Stimulated activated effector memory CD8-positive, alpha-beta T cell treated with anti-CD3 and anti-CD28 coated beads, Interleukin-12 subunit alpha, Interleukin-12 subunit beta, amount 100 ng/mL, for 72 hours (primary cell): ENCODE results near the gene SEMA6A.
A peak's percentile ranks its signal among the peaks of the same experiment; 100 is the strongest.
"Not testable (repeated sequence)": the region's sequence is repeated elsewhere in the genome, so short reads cannot be mapped to it uniquely, and the experiment has no call there.

Source experiments
- ATAC-seq: fragments of 150-1000 bp; cut with Tn5 transposase; 2 replicates; pipeline ENCODE4 v1.10.0; 2021
- DNase-seq, 2 donors: peaks; one replicate each; pipeline ENCODE4 v3.0.0; 2021 to 2022; ENCODE audit warnings: low spot score in 2 of 2
- H3K27ac Mint-ChIP-seq: one replicate; pipeline ENCODE4 v1.8.0; 2022; ENCODE audit warnings: mild to moderate bottlenecking, mixed read lengths
- H3K36me3 Mint-ChIP-seq: one replicate; pipeline ENCODE4 v1.8.0; 2022; ENCODE audit warnings: mild to moderate bottlenecking, mixed read lengths
- H3K4me1 Mint-ChIP-seq: one replicate; pipeline ENCODE4 v1.8.0; 2022; ENCODE audit warnings: mixed read lengths
- H3K4me3 Mint-ChIP-seq: one replicate; pipeline ENCODE4 v1.8.0; 2022; ENCODE audit warnings: mild to moderate bottlenecking, mixed read lengths
- H3K9me3 Mint-ChIP-seq: one replicate; pipeline ENCODE4 v1.8.0; 2022; ENCODE audit warnings: mixed read lengths

SEMA6A gene

GRCh38 chr5:116524051-116524904 is 50.3 kb downstream of the SEMA6A start:
- Mint-ChIP-seq H3K9me3 (no peaks in the 10 kb centered on the region), H3K36me3 (no peaks in the 10 kb centered on the region), H3K4me1 (no peaks in the 10 kb centered on the region), H3K27ac (no peak overlapping the region), H3K4me3 (no peak overlapping the region)
- ATAC-seq (no peak), DNase-seq (no peak)

- not testable (repeated sequence) for H3K4me1 Mint-ChIP-seq, H3K27ac Mint-ChIP-seq, H3K4me3 Mint-ChIP-seq, H3K9me3 Mint-ChIP-seq, DNase-seq, H3K36me3 Mint-ChIP-seq, ATAC-seq
These were observed 51.4 kb downstream of the SEMA6A start for GRCh38 chr5:116523182-116523581.

DNA sequence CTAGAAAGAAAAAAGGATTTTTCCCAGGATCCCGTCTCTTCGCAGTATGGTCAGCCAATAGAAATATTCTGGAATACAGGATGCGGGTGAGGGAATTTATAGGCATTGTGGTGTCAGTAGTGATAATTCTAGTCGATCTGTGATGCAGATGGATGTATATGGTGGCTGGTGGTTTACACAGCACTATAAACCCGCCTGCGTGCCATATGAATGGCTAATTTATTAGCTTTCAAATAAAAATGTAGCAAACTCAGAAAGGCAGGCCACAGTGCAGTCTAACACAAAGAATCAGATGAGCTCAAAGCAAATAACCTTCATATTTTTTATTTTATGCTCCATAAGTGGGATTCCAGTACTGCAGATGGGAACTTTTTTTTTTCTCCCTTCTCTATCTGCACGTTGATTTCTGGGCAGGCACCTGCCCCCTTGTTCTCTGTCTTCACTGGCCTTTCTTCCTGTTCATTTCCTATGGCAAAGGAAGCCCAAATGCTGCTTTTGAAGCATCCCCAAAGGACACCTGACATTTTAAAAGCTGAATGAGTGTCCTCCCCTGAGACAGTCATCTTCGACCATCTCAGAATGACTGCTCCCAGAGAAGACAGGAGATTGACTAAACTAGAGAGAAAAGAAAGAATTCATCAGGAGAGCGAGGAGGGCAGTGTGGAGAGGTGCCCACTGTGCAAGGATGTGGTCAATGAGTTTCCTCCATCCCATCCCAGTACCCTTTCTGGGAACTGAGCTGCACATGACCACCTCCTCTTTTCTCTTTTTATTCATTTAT is 52.1 kb downstream of the SEMA6A start:
- ATAC-seq (peak; percentile 52), DNase-seq (no peak)
- H3K27ac Mint-ChIP-seq = no peak overlapping the region
- no peak overlapping the region for H3K4me3 Mint-ChIP-seq
- H3K36me3 Mint-ChIP-seq = no peaks in the 10 kb centered on the region
- no peaks in the 10 kb centered on the region for H3K4me1 Mint-ChIP-seq
- H3K9me3 Mint-ChIP-seq = no peaks in the 10 kb centered on the region

GRCh38 chr5:116521173-116521872 is 53.3 kb downstream of the SEMA6A start:
- H3K27ac Mint-ChIP-seq = no peak overlapping the region
- ATAC-seq (peak; percentile 46), DNase-seq (no peak)
- H3K4me1 Mint-ChIP-seq = no peaks in the 10 kb centered on the region
- H3K9me3 Mint-ChIP-seq = no peaks in the 10 kb centered on the region
- H3K4me3 Mint-ChIP-seq = no peak overlapping the region
- no peaks in the 10 kb centered on the region for H3K36me3 Mint-ChIP-seq

DNA sequence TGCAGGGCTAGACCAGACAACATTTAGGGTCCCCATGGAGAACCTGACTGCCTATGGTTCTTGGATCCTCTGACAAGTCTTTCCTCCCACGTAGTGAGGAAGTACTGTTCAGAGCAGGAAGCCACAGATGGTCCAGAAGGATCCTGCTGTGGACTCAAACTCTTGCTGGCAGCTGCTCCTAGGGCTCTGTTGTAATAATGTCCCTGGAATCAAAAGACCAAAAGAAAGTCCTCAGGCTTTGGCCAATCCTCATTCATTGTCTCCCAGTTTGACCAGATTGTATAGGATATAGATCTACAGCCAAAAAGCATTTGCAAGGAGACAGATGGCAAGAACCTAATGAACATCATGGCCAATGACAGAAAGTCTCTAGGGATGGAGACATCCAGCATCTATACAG is 53.9 kb downstream of the SEMA6A start:
- Mint-ChIP-seq H3K36me3 (no peaks in the 10 kb centered on the region), H3K27ac (no peak overlapping the region), H3K9me3 (no peaks in the 10 kb centered on the region), H3K4me3 (no peak overlapping the region), H3K4me1 (no peaks in the 10 kb centered on the region)
- ATAC-seq (peak; percentile 29), DNase-seq (no peak)

GRCh38 chr5:116518423-116518822 is 56.2 kb downstream of the SEMA6A start:
- no peak for ATAC-seq
- Mint-ChIP-seq H3K36me3 (no peaks in the 10 kb centered on the region), H3K27ac (no peak overlapping the region), H3K9me3 (no peaks in the 10 kb centered on the region), H3K4me1 (no peaks in the 10 kb centered on the region), H3K4me3 (no peak overlapping the region)
- no peak for DNase-seq

- H3K4me3 Mint-ChIP-seq = no peak overlapping the region
- H3K9me3 Mint-ChIP-seq = no peaks in the 10 kb centered on the region
- no peaks in the 10 kb centered on the region for H3K36me3 Mint-ChIP-seq
- H3K4me1 Mint-ChIP-seq = no peaks in the 10 kb centered on the region
- no peak for ATAC-seq
- no peak for DNase-seq
- no peak overlapping the region for H3K27ac Mint-ChIP-seq
These were observed 57.1 kb downstream of the SEMA6A start for GRCh38 chr5:116517488-116517887.

- Mint-ChIP-seq H3K36me3 (no peaks in the 10 kb centered on the region), H3K4me3 (no peak overlapping the region), H3K4me1 (no peaks in the 10 kb centered on the region), H3K27ac (no peak overlapping the region), H3K9me3 (no peaks in the 10 kb centered on the region)
- no peak for ATAC-seq
- DNase-seq = no peak
These were observed 58.6 kb downstream of the SEMA6A start for GRCh38 chr5:116516021-116516420.

- Mint-ChIP-seq H3K27ac (no peak overlapping the region), H3K36me3 (no peaks in the 10 kb centered on the region), H3K9me3 (no peaks in the 10 kb centered on the region), H3K4me1 (no peaks in the 10 kb centered on the region), H3K4me3 (no peak overlapping the region)
- ATAC-seq = no peak
- no peak for DNase-seq
These were observed 60.1 kb downstream of the SEMA6A start for GRCh38 chr5:116514421-116514970.

DNA sequence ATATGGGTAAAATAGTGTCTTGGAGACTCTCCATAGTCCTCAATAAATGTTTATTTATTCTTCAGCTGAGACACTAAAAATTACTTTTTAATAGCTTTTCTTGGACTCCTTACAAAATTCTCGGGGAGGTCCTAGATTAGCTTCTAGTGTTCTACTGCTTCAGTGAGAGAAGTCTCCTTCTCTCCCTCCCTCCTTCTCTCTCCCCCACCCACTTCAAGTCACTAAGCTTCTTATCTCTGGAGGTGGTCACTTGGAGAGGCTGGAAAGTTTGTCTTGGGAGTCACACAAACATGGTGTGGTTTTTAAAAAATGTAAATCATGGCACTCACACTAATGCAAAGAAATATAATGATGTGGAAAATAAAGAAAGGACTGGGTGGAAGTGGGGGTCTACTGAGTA is 64.1 kb downstream of the SEMA6A start:
- ATAC-seq = no peak
- Mint-ChIP-seq H3K36me3 (no peaks in the 10 kb centered on the region), H3K4me1 (no peaks in the 10 kb centered on the region), H3K27ac (no peak overlapping the region), H3K9me3 (no peaks in the 10 kb centered on the region), H3K4me3 (no peak overlapping the region)
- DNase-seq = no peak

- H3K4me3 Mint-ChIP-seq = no peak overlapping the region
- no peaks in the 10 kb centered on the region for H3K4me1 Mint-ChIP-seq
- DNase-seq = no peak
- H3K9me3 Mint-ChIP-seq = no peaks in the 10 kb centered on the region
- no peaks in the 10 kb centered on the region for H3K36me3 Mint-ChIP-seq
- H3K27ac Mint-ChIP-seq = no peak overlapping the region
- no peak for ATAC-seq
These were observed 65.0 kb downstream of the SEMA6A start for GRCh38 chr5:116509483-116510244.

DNA sequence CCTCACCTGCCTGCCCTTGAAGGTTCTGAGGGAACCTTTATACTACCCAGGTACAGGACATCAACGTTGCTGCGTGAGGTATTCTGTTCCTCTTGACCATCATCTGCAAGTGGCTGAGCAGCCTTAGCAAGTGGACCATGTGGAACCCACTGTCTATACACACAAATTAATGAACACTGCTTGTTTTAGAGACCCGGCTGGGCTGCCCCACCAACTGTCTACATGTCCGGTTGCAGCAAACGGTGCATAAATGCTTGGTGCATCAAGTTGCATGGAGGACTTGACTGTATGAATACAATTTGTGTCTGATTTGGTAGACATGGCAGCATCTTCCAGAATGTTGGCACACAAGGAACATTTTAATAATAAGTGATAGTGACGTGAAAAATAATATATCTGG is 65.8 kb downstream of the SEMA6A start:
- H3K27ac Mint-ChIP-seq = no peak overlapping the region
- H3K4me1 Mint-ChIP-seq = no peaks in the 10 kb centered on the region
- no peaks in the 10 kb centered on the region for H3K36me3 Mint-ChIP-seq
- no peak overlapping the region for H3K4me3 Mint-ChIP-seq
- DNase-seq = no peak
- ATAC-seq = peak; percentile 34
- no peaks in the 10 kb centered on the region for H3K9me3 Mint-ChIP-seq

DNA sequence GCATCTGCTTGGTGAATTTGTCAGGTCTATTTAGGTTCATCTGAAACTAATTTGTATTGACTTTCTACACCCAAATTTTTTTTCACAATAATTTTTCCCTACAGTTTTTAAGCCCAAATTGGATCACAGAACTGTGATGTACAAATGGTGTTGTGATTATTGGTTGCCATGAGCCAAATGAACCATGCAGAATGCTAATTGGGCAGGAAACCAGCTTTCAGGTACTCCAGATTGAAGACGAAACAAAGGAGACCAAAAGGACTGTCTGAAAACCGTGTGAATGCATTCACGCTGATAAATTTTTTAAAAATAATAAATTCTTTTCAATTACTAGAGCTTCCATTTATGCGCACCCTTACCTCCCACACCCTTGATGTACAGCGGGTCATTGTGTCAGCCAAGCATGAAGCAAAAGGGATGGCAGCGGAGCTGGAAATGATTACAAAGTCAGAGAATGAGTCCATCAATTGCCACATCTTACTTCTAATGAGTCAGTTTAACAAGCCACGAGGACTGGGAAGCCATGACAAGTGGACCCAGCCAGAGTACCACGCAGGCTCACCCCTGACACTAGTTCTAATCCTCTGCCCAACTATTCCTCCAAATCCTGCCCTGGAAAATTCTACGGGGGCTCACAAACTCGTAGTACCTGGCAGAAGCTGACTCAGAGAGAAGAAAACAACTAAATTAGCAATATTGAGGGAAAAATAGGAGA is 66.5 kb downstream of the SEMA6A start:
- Mint-ChIP-seq H3K4me3 (no peak overlapping the region), H3K9me3 (no peaks in the 10 kb centered on the region), H3K36me3 (no peaks in the 10 kb centered on the region), H3K27ac (no peak overlapping the region), H3K4me1 (no peaks in the 10 kb centered on the region)
- DNase-seq = no peak
- no peak for ATAC-seq

DNA sequence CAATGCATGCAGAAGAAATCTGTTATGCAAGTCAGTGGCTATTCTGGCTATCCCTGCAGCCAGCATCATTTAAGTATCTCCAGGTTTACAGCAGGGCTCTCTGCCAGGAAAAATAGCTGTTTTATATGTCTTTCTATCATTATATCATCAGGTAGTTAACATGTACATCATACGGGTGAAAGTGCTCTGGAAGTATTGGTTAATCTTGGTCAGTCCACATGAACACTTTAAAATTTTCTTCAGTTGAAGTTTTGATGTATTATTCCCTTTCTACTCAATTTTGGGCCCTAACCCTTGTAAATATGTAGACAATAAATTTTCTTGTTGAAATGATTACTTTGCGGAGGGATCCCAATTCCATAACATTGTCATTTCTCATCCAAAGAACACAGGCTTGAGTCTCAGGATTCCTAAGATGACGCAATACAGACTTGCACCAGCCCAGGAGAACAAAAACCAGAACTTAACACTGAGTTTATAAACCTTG is 67.5 kb downstream of the SEMA6A start:
- Mint-ChIP-seq H3K4me1 (no peaks in the 10 kb centered on the region), H3K36me3 (no peaks in the 10 kb centered on the region), H3K4me3 (no peak overlapping the region), H3K9me3 (no peaks in the 10 kb centered on the region), H3K27ac (no peak overlapping the region)
- DNase-seq = no peak
- no peak for ATAC-seq
